ENCODE measurements around the gene ZSCAN30.
"Not testable (repeated sequence)": the region's sequence is repeated elsewhere in the genome, so short reads cannot be mapped to it uniquely, and the experiment has no call there.

ZSCAN30 gene

GRCh38 chr18:35236571-35237363 lies 53.3 kb downstream of the ZSCAN30 start:
- peak in 1 of 51 donors; percentile 33 for DNase-seq

GRCh38 chr18:35231052-35231451 lies 59.0 kb downstream of the ZSCAN30 start:
- peak in 49 of 51 donors; percentile 1 to 89 (median 57) for DNase-seq

- no peak for DNase-seq
Observed at GRCh38 chr18:35227254-35227653, 62.8 kb downstream of the ZSCAN30 start.

- DNase-seq = no peak
Observed at GRCh38 chr18:35223797-35224196, 66.2 kb downstream of the ZSCAN30 start.

- no peak for DNase-seq
Observed at GRCh38 chr18:35220424-35220823, 69.6 kb downstream of the ZSCAN30 start.

GRCh38 chr18:35219331-35219730 lies 70.7 kb downstream of the ZSCAN30 start:
- DNase-seq = not testable (repeated sequence)

GRCh38 chr18:35216611-35217010 lies 73.4 kb downstream of the ZSCAN30 start:
- not testable (repeated sequence) for DNase-seq

- DNase-seq = no peak
Observed at GRCh38 chr18:35215026-35215425, 75.0 kb downstream of the ZSCAN30 start.

GRCh38 chr18:35205746-35206458 lies 84.1 kb downstream of the ZSCAN30 start:
- DNase-seq = not testable (repeated sequence)

- no peak for DNase-seq
Observed at GRCh38 chr18:35205199-35205712, 84.8 kb downstream of the ZSCAN30 start.

GRCh38 chr18:35203067-35203466 lies 87.0 kb downstream of the ZSCAN30 start:
- DNase-seq = no peak

GRCh38 chr18:35201256-35201931 lies 88.6 kb downstream of the ZSCAN30 start:
- DNase-seq = no peak
